Karpas-422 (cell line): Measurements from ENCODE around the gene PLCB1. TPM values are rescaled to one million over a fixed set of nuclear protein-coding genes. Genes with fewer than 3 reads are reported as not detected.

Experiments
- DNase-seq: peaks from one replicate; pipeline ENCODE4 v3.0.0-alpha.2; 2015
- H2AFZ ChIP-seq: fragments of 200-600 bp; sonication (generic); 2 replicates; pipeline ENCODE4 v1.6.1; 2014; ENCODE audit warnings: antibody characterized with exemption, low read length, mixed read lengths
- H3K27ac ChIP-seq: fragments of 200-600 bp; sonication (generic); 2 replicates; pipeline ENCODE4 v1.5.1; 2014; ENCODE audit warnings: mild to moderate bottlenecking, low read length, moderate library complexity
- H3K27me3 ChIP-seq: fragments of 200-600 bp; sonication (generic); 2 replicates; pipeline ENCODE4 v1.6.1; 2014; ENCODE audit warnings: low read length, mixed read lengths
- H3K36me3 ChIP-seq: fragments of 200-600 bp; sonication (generic); 2 replicates; pipeline ENCODE4 v1.6.1; 2014; ENCODE audit warnings: low read length, mixed read lengths; ENCODE audit not compliant: insufficient read depth
- H3K4me1 ChIP-seq: fragments of 200-600 bp; sonication (generic); 2 replicates; pipeline ENCODE4 v1.6.1; 2014; ENCODE audit warnings: mild to moderate bottlenecking, low read length, mixed read lengths
- H3K4me2 ChIP-seq: fragments of 200-600 bp; sonication (generic); 2 replicates; pipeline ENCODE4 v1.6.1; 2014; ENCODE audit warnings: low read length, low read depth, mild to moderate bottlenecking; ENCODE audit not compliant: poor library complexity, severe bottlenecking
- H3K4me3 ChIP-seq: fragments of 200-600 bp; sonication (generic); 2 replicates; pipeline ENCODE4 v1.5.1; 2014; ENCODE audit warnings: mild to moderate bottlenecking, antibody characterized with exemption, low read length, mixed read lengths
- H3K79me2 ChIP-seq: fragments of 200-600 bp; sonication (generic); 2 replicates; pipeline ENCODE4 v1.6.1; 2014; ENCODE audit warnings: mild to moderate bottlenecking, low read length, mixed read lengths
- H3K9ac ChIP-seq: fragments of 200-600 bp; sonication (generic); 2 replicates; pipeline ENCODE4 v1.6.0; 2014; ENCODE audit warnings: low read length
- H3K9me2 ChIP-seq: fragments of 200-600 bp; sonication (generic), shearing (Covaris generic); replicated peaks from 2 replicates; pipeline ENCODE4 v1.6.0; 2014; ENCODE audit warnings: mild to moderate bottlenecking, low read length, moderate library complexity; ENCODE audit not compliant: insufficient read depth
- H3K9me3 ChIP-seq: fragments of 300-700, 200-600 bp; sonication (generic); 2 replicates; pipeline ENCODE4 v1.6.1; 2014; ENCODE audit warnings: low read length, mixed read lengths
- H4K20me1 ChIP-seq: fragments of 200-600 bp; sonication (generic); 2 replicates; pipeline ENCODE4 v1.6.1; 2014; ENCODE audit warnings: mild to moderate bottlenecking, antibody characterized with exemption, low read length, low read depth; ENCODE audit not compliant: insufficient read depth
- total RNA-seq: library from RNA; depleted of rRNA; stranded (reverse); fragments of >200 nt; shearing (Covaris generic); gene quantifications from 2 replicates; pipeline ENCODE4 v1.2.3, GENCODE V29; 2014; ENCODE audit warnings: low replicate concordance

The PLCB1 gene
- total RNA-seq, 1 experiment from 2014 or later, result 0.82 TPM

DNA sequence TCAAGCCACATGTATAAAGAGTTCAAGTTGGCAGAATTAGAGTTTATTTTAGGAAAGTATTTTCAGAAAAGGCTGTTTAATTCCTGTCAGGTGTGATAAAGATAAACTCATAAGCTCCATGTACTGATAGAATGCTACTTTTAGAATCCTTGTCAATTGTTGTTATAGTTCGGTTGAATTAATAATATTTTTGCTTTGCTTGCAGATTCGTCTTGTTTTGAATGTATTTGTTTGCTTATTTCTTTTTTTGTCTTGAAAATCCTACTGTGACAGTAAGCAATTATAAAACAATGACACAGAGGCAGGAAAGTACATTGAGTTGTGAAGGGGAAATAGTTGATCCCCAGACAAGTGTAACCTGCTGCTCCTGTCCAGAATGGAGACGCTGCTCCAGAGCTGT lies 602.9 kb downstream of the PLCB1 start:
- no peak overlapping the region for H2AFZ ChIP-seq
- H3K4me1 ChIP-seq, result no peaks in the 10 kb centered on the region
- no peak for DNase-seq
- H3K9ac ChIP-seq, result no peak overlapping the region
- no peaks in the 10 kb centered on the region for H4K20me1 ChIP-seq
- no peak overlapping the region for H3K4me2 ChIP-seq
- H3K4me3 ChIP-seq, result no peak overlapping the region
- H3K9me3 ChIP-seq, result no peaks in the 10 kb centered on the region
- H3K9me2 ChIP-seq, result no peaks in the 10 kb centered on the region
- H3K27me3 ChIP-seq, result no peaks in the 10 kb centered on the region
- H3K27ac ChIP-seq, result no peak overlapping the region
- no peaks in the 10 kb centered on the region for H3K79me2 ChIP-seq
- no peaks in the 10 kb centered on the region for H3K36me3 ChIP-seq

DNA sequence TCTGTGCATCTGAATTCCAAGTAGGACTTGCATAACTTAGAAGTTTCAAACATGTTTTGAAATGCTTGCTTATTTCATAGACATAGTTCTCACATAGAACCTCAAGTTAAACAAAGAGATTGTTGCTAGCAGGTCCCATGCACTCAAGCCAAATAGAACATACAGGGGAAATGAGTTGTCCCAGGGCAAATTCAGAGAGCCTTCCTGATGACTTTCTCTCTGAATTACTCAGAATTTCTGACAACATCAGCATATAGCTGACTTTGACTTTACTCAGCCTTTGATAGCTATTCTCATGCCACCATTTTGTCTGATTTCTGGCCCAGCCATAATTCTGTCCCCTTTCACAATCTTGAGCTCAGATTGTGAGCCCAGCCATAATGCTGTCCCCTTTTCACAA lies 603.6 kb downstream of the PLCB1 start:
- DNase-seq, result no peak
- no peak overlapping the region for H3K4me2 ChIP-seq
- no peak overlapping the region; the same call in 1 of the 2 replicates for H2AFZ ChIP-seq
- H3K9me3 ChIP-seq, result no peaks in the 10 kb centered on the region; the same call in 1 of the 2 replicates
- H3K27ac ChIP-seq, result no peak overlapping the region
- no peaks in the 10 kb centered on the region for H3K4me1 ChIP-seq
- H3K9ac ChIP-seq, result no peak overlapping the region
- no peak overlapping the region for H3K4me3 ChIP-seq
- no peaks in the 10 kb centered on the region for H4K20me1 ChIP-seq
- H3K9me2 ChIP-seq, result no peaks in the 10 kb centered on the region
- H3K27me3 ChIP-seq, result no peaks in the 10 kb centered on the region
- H3K36me3 ChIP-seq, result no peaks in the 10 kb centered on the region
- H3K79me2 ChIP-seq, result no peaks in the 10 kb centered on the region

GRCh38 chr20:8740265-8740664 lies 608.2 kb downstream of the PLCB1 start:
- H3K36me3 ChIP-seq, result no peaks in the 10 kb centered on the region
- H3K9ac ChIP-seq, result no peak overlapping the region
- H3K4me2 ChIP-seq, result no peak overlapping the region
- no peaks in the 10 kb centered on the region for H3K4me1 ChIP-seq
- H3K9me2 ChIP-seq, result no peaks in the 10 kb centered on the region
- no peaks in the 10 kb centered on the region; the same call in 1 of the 2 replicates for H3K9me3 ChIP-seq
- no peaks in the 10 kb centered on the region for H3K27me3 ChIP-seq
- no peaks in the 10 kb centered on the region for H3K79me2 ChIP-seq
- H2AFZ ChIP-seq, result no peak overlapping the region
- no peaks in the 10 kb centered on the region for H4K20me1 ChIP-seq
- H3K27ac ChIP-seq, result no peak overlapping the region
- H3K4me3 ChIP-seq, result no peak overlapping the region
- no peak for DNase-seq

- no peaks in the 10 kb centered on the region for H4K20me1 ChIP-seq
- H3K27ac ChIP-seq, result no peak overlapping the region
- H3K36me3 ChIP-seq, result no peaks in the 10 kb centered on the region
- no peaks in the 10 kb centered on the region for H3K27me3 ChIP-seq
- no peaks in the 10 kb centered on the region for H3K79me2 ChIP-seq
- H3K4me1 ChIP-seq, result no peaks in the 10 kb centered on the region
- no peak overlapping the region for H2AFZ ChIP-seq
- no peak for DNase-seq
- H3K9me3 ChIP-seq, result no peaks in the 10 kb centered on the region; the same call in 1 of the 2 replicates
- H3K9me2 ChIP-seq, result no peaks in the 10 kb centered on the region
- H3K4me3 ChIP-seq, result no peak overlapping the region
- no peak overlapping the region for H3K9ac ChIP-seq
- H3K4me2 ChIP-seq, result no peak overlapping the region
These were observed 612.3 kb downstream of the PLCB1 start for GRCh38 chr20:8744228-8744844.

- H3K79me2 ChIP-seq, result no peaks in the 10 kb centered on the region
- H3K9me2 ChIP-seq, result no peaks in the 10 kb centered on the region
- H3K9ac ChIP-seq, result no peak overlapping the region
- no peak for DNase-seq
- no peaks in the 10 kb centered on the region for H3K4me1 ChIP-seq
- H3K9me3 ChIP-seq, result no peaks in the 10 kb centered on the region
- H3K27ac ChIP-seq, result no peak overlapping the region
- no peak overlapping the region for H3K4me3 ChIP-seq
- no peak overlapping the region for H2AFZ ChIP-seq
- H3K36me3 ChIP-seq, result no peaks in the 10 kb centered on the region
- H4K20me1 ChIP-seq, result no peaks in the 10 kb centered on the region
- H3K4me2 ChIP-seq, result no peak overlapping the region
- no peaks in the 10 kb centered on the region for H3K27me3 ChIP-seq
These were observed 617.0 kb downstream of the PLCB1 start for GRCh38 chr20:8749101-8749500.

- DNase-seq, result no peak
- Histone ChIP-seq H3K4me1 (no peaks in the 10 kb centered on the region), H3K4me3 (no peak overlapping the region), H3K79me2 (no peaks in the 10 kb centered on the region), H3K27ac (no peak overlapping the region), H3K9ac (no peak overlapping the region), H3K4me2 (no peak overlapping the region), H3K9me3 (no peaks in the 10 kb centered on the region), H3K9me2 (no peaks in the 10 kb centered on the region), H3K27me3 (no peaks in the 10 kb centered on the region), H3K36me3 (no peaks in the 10 kb centered on the region), H4K20me1 (no peaks in the 10 kb centered on the region), H2AFZ (no peak overlapping the region)
These were observed 617.9 kb downstream of the PLCB1 start for GRCh38 chr20:8749986-8750385.

GRCh38 chr20:8755340-8756118 lies 623.5 kb downstream of the PLCB1 start:
- Histone ChIP-seq H3K9me3 (no peaks in the 10 kb centered on the region), H2AFZ (no peak overlapping the region), H3K27me3 (no peaks in the 10 kb centered on the region), H3K4me1 (no peaks in the 10 kb centered on the region), H3K9me2 (no peaks in the 10 kb centered on the region), H3K4me2 (no peak overlapping the region), H4K20me1 (no peaks in the 10 kb centered on the region), H3K9ac (no peak overlapping the region), H3K4me3 (no peak overlapping the region), H3K36me3 (no peaks in the 10 kb centered on the region), H3K27ac (no peak overlapping the region), H3K79me2 (no peaks in the 10 kb centered on the region)
- no peak for DNase-seq

DNA sequence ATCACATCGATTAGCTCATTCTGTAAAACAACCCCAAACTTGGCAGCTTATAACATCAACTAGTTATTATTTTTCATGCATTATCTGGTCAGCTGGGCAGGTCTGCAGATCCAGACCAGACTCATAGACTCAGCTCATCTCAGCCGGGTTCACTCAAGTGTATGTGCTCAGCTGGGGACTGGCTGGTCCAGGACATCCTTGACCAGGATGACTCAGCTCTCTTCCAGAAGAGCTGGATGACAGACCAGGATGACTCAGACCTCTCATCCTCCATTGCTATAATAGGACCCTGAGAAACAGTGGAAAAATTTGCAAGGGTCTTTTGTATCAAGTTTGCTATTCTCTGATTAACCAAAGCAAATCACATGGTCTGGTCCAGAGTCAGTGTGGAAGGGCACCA lies 624.3 kb downstream of the PLCB1 start:
- no peak overlapping the region for H2AFZ ChIP-seq
- no peak for DNase-seq
- H3K4me2 ChIP-seq, result no peak overlapping the region
- H3K9me3 ChIP-seq, result no peaks in the 10 kb centered on the region
- H3K9me2 ChIP-seq, result no peaks in the 10 kb centered on the region
- H3K79me2 ChIP-seq, result no peaks in the 10 kb centered on the region
- no peaks in the 10 kb centered on the region for H3K4me1 ChIP-seq
- no peaks in the 10 kb centered on the region for H3K36me3 ChIP-seq
- no peak overlapping the region for H3K4me3 ChIP-seq
- H3K27me3 ChIP-seq, result no peaks in the 10 kb centered on the region
- no peak overlapping the region for H3K9ac ChIP-seq
- H3K27ac ChIP-seq, result no peak overlapping the region
- no peaks in the 10 kb centered on the region for H4K20me1 ChIP-seq
